ENCODE results near the gene GTF2A2. TPM values are rescaled to one million over a fixed set of nuclear protein-coding genes. Genes with fewer than 3 reads are reported as not detected.
A peak's percentile ranks its signal among the peaks of the same experiment; 100 is the strongest.

The GTF2A2 gene
- total RNA-seq, 1 experiment from 2014 or later, result 105 TPM

DNA sequence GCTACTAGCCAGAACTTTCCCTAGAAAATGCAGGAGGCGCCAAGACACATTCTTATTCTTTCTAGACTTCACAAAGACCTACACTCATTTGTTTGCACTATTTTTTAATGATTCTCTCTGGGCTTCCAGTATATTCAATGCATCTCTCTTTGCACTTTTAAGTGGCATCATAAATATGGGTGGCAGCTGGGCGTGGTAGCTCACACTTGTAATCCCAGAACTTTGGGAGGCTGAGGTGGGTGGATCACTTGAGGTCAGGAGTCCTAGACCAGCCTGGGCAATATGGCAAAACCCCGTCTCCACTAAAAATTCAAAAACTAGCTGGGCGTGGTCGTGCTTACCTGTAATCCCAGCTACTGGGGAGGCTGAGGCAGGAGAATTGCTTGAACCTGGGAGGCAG, 51.3 kb downstream of the GTF2A2 start:
- no peak for DNase-seq (ENCODE audit: low spot score)

DNA sequence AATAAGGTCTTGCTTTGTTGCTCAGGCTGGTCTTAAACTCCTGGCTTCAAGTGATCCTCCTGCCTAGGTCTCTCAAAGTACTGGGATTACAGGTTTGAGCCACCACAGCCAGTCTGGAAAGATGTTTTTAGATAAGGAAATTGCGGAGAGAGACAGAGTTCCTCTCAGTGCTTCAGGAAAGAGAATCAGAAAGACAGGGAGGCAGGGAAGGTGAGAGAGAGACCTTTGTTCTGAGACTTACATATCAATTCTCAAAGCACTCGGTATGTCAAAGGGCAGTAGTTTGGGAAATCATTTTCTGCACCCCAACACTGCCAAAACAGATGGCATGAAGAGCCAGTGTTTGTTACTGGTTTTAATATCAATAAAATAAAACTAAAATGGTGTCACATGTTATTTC, 58.9 kb downstream of the GTF2A2 start:
- DNase-seq (ENCODE audit: low spot score), result no peak

DNA sequence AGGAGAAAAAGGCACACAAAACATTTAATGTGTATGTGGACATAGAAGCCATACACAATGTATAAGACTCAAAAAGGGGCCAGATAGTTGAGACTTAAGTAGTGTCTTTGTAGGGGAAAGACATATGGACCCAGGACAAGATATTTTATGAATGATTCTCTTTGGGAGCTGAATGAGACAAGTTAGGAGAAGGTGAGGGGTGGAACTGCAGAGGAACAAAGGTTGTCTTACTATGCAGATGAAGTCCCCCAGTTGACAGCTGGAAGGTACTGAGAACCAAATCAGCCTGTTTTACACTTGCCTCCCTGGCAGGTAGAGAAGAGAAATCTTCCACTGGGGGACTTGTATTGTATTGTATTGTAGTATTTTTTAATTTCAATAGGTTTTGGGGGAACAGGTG, 60.7 kb downstream of the GTF2A2 start:
- DNase-seq (ENCODE audit: low spot score), result no peak

DNA sequence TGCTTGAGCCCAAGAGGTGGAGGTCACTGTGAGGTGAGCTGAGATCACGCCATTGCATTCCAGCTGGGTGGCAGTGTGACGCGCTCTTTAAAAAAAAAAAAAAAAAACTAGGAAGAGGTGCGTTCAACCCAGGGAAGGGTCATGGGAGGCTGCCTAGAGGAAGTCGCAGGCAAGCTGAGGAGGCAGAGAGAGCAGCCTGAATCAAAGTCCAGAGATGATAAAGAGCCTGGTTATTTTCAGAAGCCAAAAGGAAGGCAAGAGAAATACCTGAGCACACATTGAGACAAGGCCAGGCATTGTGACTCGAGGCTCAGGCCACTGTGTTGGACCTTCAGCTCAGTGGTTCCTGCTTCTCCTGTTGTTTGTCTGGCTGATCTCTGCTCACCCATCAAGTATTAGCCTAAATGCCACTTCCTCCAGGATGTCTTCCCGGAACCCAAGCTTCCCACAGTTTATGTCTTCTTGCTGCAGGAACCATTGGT, 61.8 kb downstream of the GTF2A2 start:
- DNase-seq (ENCODE audit: low spot score), result no peak

DNA sequence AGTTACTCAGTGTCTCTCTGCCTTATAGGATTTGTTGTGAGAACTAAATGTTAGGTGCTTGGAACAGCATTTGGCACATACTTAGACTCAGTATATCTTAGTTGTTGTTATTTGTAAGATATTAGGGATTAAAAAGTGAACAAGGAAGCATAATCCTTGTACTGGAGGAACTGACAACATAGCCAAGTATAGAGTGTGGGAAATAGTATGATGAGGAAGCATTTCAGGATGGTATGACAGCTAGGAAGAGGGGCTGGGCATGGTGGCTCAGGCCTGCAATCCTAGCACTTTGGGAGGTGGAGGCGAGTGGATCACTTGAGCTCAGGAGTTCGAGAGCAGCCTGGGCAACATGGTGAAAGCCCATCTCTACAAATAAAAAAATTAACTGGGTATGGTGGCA, 62.3 kb downstream of the GTF2A2 start:
- no peak for DNase-seq (ENCODE audit: low spot score)

DNA sequence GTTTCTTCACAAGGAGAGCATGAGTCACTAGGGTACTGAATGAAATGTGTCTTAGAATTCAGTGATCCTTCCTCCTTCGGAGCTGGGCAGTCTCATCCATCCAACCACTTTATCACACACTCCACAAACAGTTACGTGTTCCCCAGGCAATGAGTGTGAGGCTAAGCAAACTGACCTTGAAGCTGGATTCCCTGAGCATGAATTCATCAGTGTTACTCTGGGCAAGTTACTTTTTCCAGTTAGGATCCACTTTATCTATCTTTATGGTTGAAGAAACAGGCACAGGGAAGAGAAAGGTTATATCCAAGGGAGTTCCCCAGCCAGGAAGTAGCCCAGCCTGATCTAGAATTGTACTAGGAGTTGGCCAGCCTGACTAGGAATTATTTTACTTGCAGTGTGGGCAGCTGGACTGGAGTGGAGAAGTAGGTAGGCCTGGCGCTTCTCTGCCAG, 62.8 kb downstream of the GTF2A2 start:
- peak; percentile 17 for DNase-seq (ENCODE audit: low spot score)

DNA sequence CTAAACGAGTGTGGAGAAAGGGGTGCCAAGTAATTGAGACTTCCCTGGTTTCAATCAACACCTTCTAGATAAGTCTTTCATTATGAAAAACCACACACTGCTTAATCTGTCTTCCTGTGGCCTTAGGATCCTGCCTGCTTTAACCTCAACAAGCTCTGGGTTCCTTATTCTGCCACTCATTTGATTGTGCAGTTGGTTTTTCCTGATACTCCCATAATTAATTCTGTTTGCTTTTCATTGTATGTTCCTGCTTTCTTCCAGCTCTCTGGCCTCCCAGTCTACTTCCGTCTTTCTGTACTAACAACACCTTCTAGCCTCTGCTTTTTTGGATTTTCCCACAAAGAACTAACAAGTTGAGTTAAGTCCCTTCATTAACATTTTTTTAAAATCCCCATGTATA, 66.0 kb downstream of the GTF2A2 start:
- DNase-seq (ENCODE audit: low spot score), result no peak

DNA sequence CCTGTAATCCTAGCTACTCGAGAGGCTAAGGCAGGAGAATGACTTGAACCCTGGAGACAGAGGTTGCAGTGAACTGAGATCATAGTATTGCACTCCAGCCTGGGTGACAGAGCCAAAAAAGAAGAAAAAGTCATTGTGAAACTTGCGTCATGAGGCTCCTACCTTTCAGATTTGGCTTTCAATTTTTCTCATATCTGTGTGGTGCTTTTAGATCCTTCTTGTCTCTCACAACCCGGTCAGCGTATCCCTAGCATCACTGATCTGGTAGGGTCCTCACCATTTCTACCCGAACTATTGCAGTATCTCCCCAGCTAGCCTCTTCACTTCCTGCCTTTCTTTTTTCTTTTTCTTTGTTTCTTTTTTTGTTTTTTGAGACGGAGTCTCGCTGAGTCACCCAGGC, 67.3 kb downstream of the GTF2A2 start:
- DNase-seq (ENCODE audit: low spot score), result no peak

Other genes with a start within 250 kb of the GTF2A2 start
- 3.9 and 5.6 TPM in 2 replicates for gene FAM81A, start 219.3 kb downstream of the GTF2A2 start, total RNA-seq (2014; rRNA removed; shearing (Covaris generic))
- 1.2 and 4.1 TPM in 2 replicates for gene GCNT3, start 45.7 kb downstream of the GTF2A2 start, total RNA-seq (2014; rRNA removed; shearing (Covaris generic))
- 83.9 and 92.3 TPM in 2 replicates for gene BNIP2, start 31.8 kb upstream of the GTF2A2 start, total RNA-seq (2014; rRNA removed; shearing (Covaris generic))

Data from H4 (cell line).